ENCODE measurements around the gene ANKUB1.

The ANKUB1 gene

DNA sequence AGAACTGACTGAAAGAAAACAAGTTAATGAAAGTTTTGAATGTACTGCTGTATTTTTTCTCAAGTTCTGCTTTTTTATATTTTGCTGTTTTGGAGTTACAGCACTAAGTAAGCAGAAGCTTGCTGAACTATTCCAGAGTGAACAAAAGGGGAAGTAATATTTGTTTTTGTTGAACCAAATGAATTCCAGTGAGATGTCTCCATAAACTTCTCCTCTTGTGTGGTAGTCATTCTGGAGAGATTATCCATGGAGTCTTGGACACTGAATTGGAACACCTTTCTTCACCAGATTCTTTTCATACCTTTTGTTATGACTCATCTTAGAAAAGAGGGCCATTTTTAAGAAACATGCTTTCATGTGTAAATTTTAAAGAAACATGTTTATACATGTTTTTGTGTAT, 8.8 kb downstream of the ANKUB1 start:
- TF ChIP-seq, protein P1, sequence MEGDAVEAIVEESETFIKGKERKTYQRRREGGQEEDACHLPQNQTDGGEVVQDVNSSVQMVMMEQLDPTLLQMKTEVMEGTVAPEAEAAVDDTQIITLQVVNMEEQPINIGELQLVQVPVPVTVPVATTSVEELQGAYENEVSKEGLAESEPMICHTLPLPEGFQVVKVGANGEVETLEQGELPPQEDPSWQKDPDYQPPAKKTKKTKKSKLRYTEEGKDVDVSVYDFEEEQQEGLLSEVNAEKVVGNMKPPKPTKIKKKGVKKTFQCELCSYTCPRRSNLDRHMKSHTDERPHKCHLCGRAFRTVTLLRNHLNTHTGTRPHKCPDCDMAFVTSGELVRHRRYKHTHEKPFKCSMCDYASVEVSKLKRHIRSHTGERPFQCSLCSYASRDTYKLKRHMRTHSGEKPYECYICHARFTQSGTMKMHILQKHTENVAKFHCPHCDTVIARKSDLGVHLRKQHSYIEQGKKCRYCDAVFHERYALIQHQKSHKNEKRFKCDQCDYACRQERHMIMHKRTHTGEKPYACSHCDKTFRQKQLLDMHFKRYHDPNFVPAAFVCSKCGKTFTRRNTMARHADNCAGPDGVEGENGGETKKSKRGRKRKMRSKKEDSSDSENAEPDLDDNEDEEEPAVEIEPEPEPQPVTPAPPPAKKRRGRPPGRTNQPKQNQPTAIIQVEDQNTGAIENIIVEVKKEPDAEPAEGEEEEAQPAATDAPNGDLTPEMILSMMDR (IDR thresholded peaks at IDR 0.05; ENCODE audit: low read depth, low read length): no peak

GRCh38 chr3:149781741-149782140, 10.6 kb downstream of the ANKUB1 start:
- no peak overlapping the region for H3K4me3 ChIP-seq (ENCODE audit: low read depth, low read length)
- DNase-seq: no peak

More for the DNA sequence above, 8.8 kb downstream of the ANKUB1 start:
- Histone ChIP-seq H3K4me3 (ENCODE audit: low read depth, low read length) (no peak overlapping the region), H3K9me3 (no peaks in the 10 kb centered on the region), H3K4me1 (no peaks in the 10 kb centered on the region), H3K27me3 (peaks cover 9% of the 10 kb centered on the region), H3K36me3 (no peaks in the 10 kb centered on the region)
- no peak for DNase-seq

GRCh38 chr3:149781211-149781610, 11.1 kb downstream of the ANKUB1 start:
- no peaks in the 10 kb centered on the region for H3K9me3 ChIP-seq
- no peaks in the 10 kb centered on the region for H3K27me3 ChIP-seq
- H3K4me1 ChIP-seq: no peaks in the 10 kb centered on the region
- DNase-seq: no peak
- H3K36me3 ChIP-seq: no peaks in the 10 kb centered on the region
- no peak overlapping the region for H3K4me3 ChIP-seq (ENCODE audit: low read depth, low read length)
- TF ChIP-seq, protein P1 (IDR thresholded peaks at IDR 0.05; ENCODE audit: low read depth, low read length): no peak

More at GRCh38 chr3:149781741-149782140, 10.6 kb downstream of the ANKUB1 start:
- H3K27me3 ChIP-seq: no peaks in the 10 kb centered on the region
- H3K9me3 ChIP-seq: no peaks in the 10 kb centered on the region
- H3K4me1 ChIP-seq: no peaks in the 10 kb centered on the region
- TF ChIP-seq, protein P1 (IDR thresholded peaks at IDR 0.05; ENCODE audit: low read depth, low read length): no peak
- no peaks in the 10 kb centered on the region for H3K36me3 ChIP-seq

DNA sequence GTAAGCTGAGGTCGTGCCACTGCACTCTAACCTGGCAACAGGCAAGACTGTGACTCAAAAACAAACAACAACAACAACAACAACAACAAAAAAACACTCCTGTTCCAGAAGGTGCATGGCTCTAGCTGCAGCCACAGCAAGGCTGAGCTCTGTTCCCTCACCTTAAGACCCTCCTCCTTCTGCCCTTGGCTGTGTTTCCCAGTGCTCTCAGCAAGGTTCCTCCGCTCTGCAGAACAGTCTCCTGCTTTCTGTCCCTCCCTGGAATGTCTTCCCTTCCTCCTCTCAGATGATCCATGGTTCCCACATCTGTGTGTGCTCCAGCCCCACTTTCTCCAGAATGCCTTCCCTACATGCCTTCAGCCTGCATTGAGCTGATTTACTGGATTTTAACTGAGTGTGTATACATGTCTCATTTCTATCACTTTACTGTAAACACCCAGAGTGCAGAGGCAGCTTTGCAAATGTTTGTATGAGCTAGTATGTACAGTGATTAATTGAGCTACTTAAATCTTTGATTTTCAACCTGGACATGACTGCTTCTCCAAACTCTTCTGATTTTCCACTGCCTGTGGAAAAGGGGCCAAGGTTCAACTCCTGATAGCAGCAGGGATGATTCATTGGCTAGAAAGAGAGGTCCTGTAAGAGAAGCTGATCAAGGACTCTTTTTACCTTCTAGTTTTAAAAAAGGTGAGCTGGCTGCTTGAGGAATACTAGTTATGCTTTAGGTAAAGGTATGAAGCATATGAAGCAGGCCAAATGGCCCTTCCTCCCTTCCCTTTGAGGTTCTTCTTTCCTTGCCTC, 14.7 kb downstream of the ANKUB1 start:
- Histone ChIP-seq H3K27me3 (no peaks in the 10 kb centered on the region), H3K4me1 (no peaks in the 10 kb centered on the region), H3K4me3 (ENCODE audit: low read depth, low read length) (no peak overlapping the region), H3K9me3 (no peaks in the 10 kb centered on the region), H3K36me3 (no peaks in the 10 kb centered on the region)
- no peak for DNase-seq
- TF ChIP-seq, protein P1 (IDR thresholded peaks at IDR 0.05; ENCODE audit: low read depth, low read length): no peak

- no peak for DNase-seq
- TF ChIP-seq, protein P1 (IDR thresholded peaks at IDR 0.05; ENCODE audit: low read depth, low read length): no peak
- Histone ChIP-seq H3K4me1 (no peaks in the 10 kb centered on the region), H3K27me3 (no peaks in the 10 kb centered on the region), H3K9me3 (no peaks in the 10 kb centered on the region), H3K36me3 (no peaks in the 10 kb centered on the region), H3K4me3 (ENCODE audit: low read depth, low read length) (no peak overlapping the region)
These were observed 16.2 kb downstream of the ANKUB1 start for GRCh38 chr3:149776170-149776569.

DNA sequence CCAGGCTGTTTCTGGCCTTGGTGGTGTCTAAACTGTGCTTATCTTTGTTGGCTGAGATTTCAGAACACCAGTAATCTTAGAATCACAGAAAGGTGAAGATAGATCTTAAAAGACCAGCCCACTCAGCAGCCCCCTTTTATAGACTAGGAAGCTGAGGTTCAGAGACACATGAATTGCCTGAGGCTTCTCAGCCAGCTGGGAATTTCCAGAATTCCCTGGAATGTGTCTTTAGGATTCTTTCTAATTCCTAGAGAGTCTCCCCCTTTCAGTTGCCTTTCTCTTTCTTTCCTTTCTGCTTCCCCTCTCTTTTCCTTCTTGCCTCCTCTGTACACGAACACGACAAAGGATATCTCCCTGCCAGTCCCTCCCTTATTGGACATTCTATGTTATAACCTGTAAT, 19.5 kb downstream of the ANKUB1 start:
- Histone ChIP-seq H3K36me3 (no peaks in the 10 kb centered on the region), H3K27me3 (peaks cover 4% of the 10 kb centered on the region; the same call in 1 of the 2 replicates), H3K9me3 (no peaks in the 10 kb centered on the region), H3K4me3 (ENCODE audit: low read depth, low read length) (no peak overlapping the region), H3K4me1 (no peaks in the 10 kb centered on the region)
- TF ChIP-seq, protein P1 (IDR thresholded peaks at IDR 0.05; ENCODE audit: low read depth, low read length): no peak
- DNase-seq: no peak
